OCI-M2 (cell line): Measurements from ENCODE around the gene CDH23.

Experiments
- DNase-seq: peaks from one replicate; lab custom pipeline; 2025; ENCODE audit not compliant: unreplicated experiment; lab: John Stamatoyannopoulos, UW

The CDH23 gene

GRCh38 chr10:71746344-71747037, 349.8 kb downstream of the CDH23 start:
- no peak for DNase-seq

GRCh38 chr10:71747039-71747531, 350.4 kb downstream of the CDH23 start:
- DNase-seq: no peak

- no peak for DNase-seq
These were observed 351.1 kb downstream of the CDH23 start for GRCh38 chr10:71747551-71748523.

GRCh38 chr10:71748671-71749191, 352.0 kb downstream of the CDH23 start:
- no peak for DNase-seq

GRCh38 chr10:71749396-71749795, 352.7 kb downstream of the CDH23 start:
- DNase-seq: no peak

- no peak for DNase-seq
These were observed 353.6 kb downstream of the CDH23 start for GRCh38 chr10:71750124-71750841.

- DNase-seq: no peak
These were observed 354.3 kb downstream of the CDH23 start for GRCh38 chr10:71750986-71751385.

GRCh38 chr10:71751515-71752224, 354.9 kb downstream of the CDH23 start:
- no peak for DNase-seq

GRCh38 chr10:71752391-71753090, 355.8 kb downstream of the CDH23 start:
- no peak for DNase-seq

GRCh38 chr10:71753091-71753959, 356.6 kb downstream of the CDH23 start:
- no peak for DNase-seq

- DNase-seq: no peak
These were observed 357.3 kb downstream of the CDH23 start for GRCh38 chr10:71753960-71754505.

- no peak for DNase-seq
These were observed 357.8 kb downstream of the CDH23 start for GRCh38 chr10:71754562-71754961.

- no peak for DNase-seq
These were observed 358.6 kb downstream of the CDH23 start for GRCh38 chr10:71755179-71755879.

- no peak for DNase-seq
These were observed 359.8 kb downstream of the CDH23 start for GRCh38 chr10:71756311-71757191.

GRCh38 chr10:71757399-71757922, 360.7 kb downstream of the CDH23 start:
- no peak for DNase-seq

- no peak for DNase-seq
These were observed 364.4 kb downstream of the CDH23 start for GRCh38 chr10:71761105-71761511.
